Measurements from ENCODE around the gene GSAP.

DNA sequence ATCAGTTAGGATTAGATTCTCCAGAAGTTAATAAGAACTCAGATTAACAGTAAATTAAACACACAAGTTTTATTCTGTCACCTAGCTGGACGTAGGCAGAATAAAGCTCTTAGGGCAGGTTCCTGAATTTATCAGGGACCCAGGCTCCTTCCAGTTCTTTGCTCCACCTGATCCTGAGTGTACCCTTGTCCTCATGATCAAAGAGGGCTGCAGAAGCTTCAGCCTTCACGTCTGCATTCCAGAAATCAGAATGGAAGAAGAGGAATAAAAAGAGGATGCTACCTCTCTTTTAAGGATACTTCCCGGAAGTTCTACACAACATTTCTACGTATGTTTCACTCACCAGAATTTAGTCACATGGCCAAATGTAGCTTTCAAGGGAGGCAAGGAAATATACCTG lies 1.7 kb upstream of the GSAP start:
- TF ChIP-seq, protein P1, sequence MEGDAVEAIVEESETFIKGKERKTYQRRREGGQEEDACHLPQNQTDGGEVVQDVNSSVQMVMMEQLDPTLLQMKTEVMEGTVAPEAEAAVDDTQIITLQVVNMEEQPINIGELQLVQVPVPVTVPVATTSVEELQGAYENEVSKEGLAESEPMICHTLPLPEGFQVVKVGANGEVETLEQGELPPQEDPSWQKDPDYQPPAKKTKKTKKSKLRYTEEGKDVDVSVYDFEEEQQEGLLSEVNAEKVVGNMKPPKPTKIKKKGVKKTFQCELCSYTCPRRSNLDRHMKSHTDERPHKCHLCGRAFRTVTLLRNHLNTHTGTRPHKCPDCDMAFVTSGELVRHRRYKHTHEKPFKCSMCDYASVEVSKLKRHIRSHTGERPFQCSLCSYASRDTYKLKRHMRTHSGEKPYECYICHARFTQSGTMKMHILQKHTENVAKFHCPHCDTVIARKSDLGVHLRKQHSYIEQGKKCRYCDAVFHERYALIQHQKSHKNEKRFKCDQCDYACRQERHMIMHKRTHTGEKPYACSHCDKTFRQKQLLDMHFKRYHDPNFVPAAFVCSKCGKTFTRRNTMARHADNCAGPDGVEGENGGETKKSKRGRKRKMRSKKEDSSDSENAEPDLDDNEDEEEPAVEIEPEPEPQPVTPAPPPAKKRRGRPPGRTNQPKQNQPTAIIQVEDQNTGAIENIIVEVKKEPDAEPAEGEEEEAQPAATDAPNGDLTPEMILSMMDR (IDR thresholded peaks at IDR 0.05; ENCODE audit: poor library complexity, severe bottlenecking) = no peak
- TF ChIP-seq EZH2 (IDR thresholded peaks at IDR 0.05; ENCODE audit: borderline replicate concordance, insufficient read depth, low read length, poor library complexity, severe bottlenecking) (no peak), POLR2AphosphoS5 (IDR thresholded peaks at IDR 0.05) (no peak), RAD21 (conservative IDR thresholded peaks at IDR 0.05) (no peak), MXI1 (conservative IDR thresholded peaks at IDR 0.05; ENCODE audit: poor library complexity, severe bottlenecking) (no peak)
- TF ChIP-seq, protein P2, sequence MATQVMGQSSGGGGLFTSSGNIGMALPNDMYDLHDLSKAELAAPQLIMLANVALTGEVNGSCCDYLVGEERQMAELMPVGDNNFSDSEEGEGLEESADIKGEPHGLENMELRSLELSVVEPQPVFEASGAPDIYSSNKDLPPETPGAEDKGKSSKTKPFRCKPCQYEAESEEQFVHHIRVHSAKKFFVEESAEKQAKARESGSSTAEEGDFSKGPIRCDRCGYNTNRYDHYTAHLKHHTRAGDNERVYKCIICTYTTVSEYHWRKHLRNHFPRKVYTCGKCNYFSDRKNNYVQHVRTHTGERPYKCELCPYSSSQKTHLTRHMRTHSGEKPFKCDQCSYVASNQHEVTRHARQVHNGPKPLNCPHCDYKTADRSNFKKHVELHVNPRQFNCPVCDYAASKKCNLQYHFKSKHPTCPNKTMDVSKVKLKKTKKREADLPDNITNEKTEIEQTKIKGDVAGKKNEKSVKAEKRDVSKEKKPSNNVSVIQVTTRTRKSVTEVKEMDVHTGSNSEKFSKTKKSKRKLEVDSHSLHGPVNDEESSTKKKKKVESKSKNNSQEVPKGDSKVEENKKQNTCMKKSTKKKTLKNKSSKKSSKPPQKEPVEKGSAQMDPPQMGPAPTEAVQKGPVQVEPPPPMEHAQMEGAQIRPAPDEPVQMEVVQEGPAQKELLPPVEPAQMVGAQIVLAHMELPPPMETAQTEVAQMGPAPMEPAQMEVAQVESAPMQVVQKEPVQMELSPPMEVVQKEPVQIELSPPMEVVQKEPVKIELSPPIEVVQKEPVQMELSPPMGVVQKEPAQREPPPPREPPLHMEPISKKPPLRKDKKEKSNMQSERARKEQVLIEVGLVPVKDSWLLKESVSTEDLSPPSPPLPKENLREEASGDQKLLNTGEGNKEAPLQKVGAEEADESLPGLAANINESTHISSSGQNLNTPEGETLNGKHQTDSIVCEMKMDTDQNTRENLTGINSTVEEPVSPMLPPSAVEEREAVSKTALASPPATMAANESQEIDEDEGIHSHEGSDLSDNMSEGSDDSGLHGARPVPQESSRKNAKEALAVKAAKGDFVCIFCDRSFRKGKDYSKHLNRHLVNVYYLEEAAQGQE (IDR thresholded peaks at IDR 0.05; ENCODE audit: borderline replicate concordance) = no peak
